HG03558 (cell line): Measurements from ENCODE around the gene IGSF21.

Experiments
- ATAC-seq: cut with Tn5 transposase; IDR thresholded peaks from one replicate; pipeline ENCODE4 v1.9.1; 2021; ENCODE audit warnings: moderate number of reproducible peaks; ENCODE audit not compliant: unreplicated experiment; ENCODE audit errors: extremely low read depth

Gene IGSF21

DNA sequence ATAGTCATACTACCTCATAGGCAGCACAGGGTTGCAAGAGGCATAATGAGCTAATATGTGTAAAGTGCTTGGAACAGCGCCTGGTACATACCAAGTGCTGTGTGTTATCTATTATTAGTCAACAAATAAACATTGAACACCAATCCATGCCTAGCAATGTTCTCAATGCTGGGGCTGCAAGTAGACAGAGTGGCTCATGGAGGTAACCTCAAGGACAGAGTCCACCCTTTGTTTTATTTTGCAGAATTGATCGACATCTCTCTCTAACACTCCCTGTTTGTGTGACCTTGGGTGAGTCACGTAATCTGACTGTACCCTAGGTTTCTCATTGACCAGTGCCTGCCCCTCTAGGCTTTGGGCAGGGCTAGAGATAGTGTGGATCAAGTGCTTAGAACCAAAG, 209.2 kb downstream of the IGSF21 start:
- no peak for ATAC-seq

- ATAC-seq, result no peak
These were observed 211.5 kb downstream of the IGSF21 start for GRCh38 chr1:18319099-18319498.

- no peak for ATAC-seq
These were observed 212.5 kb downstream of the IGSF21 start for GRCh38 chr1:18320051-18320450.

GRCh38 chr1:18322368-18323032, 214.9 kb downstream of the IGSF21 start:
- no peak for ATAC-seq

DNA sequence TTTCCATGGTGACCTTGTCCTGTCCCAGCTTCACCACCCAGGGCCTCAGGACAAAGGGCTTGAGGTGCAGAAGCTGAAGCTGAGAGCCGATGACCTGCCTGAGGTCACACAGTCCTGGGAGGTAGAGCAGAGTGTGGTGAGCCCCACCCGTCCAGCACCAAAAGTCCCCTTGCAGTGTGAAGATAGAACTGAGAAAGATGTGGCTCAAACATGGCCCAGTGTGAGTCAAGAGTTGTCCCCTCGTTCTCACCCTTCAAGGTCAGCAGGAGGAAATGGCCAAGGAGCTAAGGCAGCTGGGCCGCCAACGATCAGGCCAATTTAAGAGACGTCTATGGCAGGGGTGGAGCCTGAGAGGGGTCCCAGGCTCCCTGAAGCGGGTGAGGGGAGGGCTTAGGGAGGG, 215.7 kb downstream of the IGSF21 start:
- no peak for ATAC-seq

DNA sequence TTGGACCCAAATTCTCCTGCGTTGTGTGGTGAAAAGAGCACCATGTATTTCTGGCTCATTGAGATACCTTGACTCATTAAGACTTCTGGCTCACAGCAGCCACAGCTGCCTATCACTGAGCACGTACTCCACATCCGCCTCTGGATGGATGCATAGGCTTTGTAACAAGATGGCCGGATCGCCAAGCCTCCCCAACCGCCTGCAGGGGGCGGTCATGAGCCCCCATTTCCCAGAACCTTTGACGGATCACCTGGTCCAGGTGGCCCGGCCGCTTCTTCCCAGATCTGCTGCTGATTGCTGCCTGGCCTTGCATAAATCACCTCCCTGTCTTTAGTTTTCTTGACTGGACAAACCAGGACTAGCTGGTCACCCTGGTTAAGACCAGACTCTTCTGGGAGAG, 216.6 kb downstream of the IGSF21 start:
- no peak for ATAC-seq

- no peak for ATAC-seq
These were observed 217.5 kb downstream of the IGSF21 start for GRCh38 chr1:18325136-18325535.

- ATAC-seq, result no peak
These were observed 218.8 kb downstream of the IGSF21 start for GRCh38 chr1:18326211-18326897.

GRCh38 chr1:18327650-18328049, 220.1 kb downstream of the IGSF21 start:
- ATAC-seq, result no peak

DNA sequence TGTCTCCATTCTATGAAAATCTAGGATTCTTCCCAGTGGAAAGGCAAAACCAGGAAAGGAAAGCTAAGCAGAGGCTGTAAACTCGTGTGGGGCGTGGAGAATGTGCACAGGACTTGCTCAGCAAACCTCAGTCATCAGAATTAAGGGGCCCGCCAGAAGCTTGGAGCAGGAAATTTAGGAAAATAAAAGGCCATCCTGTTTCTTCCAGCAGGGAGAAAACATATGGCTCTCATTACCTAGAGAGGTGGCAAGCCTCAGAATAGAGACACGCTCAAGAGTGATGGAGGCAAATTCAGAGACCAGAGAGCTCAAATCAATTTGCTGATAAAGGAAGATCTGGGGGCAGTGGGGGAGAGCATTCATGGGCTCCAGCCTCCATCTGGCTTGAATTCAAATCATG, 221.2 kb downstream of the IGSF21 start:
- no peak for ATAC-seq

GRCh38 chr1:18329469-18330253, 222.1 kb downstream of the IGSF21 start:
- no peak for ATAC-seq

DNA sequence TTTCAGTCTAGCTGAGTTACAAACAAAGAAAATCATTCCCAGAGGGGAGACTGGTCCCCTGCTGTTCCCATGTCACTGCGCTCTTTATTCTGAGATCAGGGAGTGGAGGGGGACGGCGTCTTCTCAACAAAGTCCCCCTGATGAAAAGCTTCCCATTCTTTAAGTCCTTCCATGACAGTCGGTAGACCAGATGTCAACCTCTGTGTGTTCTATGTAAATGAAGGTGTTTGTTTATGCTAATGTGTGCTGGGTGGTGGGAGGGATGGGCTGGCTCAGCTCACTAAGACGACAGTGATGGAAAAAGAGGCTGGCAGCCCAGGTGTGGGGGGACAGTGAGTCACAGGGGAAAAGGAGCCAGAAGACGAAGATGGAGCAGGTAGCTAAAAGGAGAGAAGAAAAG, 225.0 kb downstream of the IGSF21 start:
- no peak for ATAC-seq

DNA sequence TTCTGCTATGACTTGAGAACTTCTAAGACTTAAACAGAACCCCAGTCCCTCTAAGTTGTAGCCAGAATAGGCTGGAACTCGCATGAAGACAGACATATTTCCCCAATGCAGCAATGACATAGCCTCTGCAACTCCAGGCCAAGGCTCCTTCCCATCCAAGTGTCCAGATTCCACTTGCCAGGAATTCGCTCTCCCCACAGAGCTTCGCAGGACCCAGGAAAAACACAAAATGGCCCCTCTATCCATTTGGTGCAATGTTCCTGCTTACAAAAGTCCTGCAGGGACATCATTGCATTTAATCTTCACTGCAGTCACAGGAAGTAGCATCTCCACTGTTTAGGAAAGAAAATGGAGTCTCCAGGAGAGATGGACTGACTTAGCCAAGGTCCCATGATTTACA, 225.6 kb downstream of the IGSF21 start:
- no peak for ATAC-seq

GRCh38 chr1:18336801-18337200, 229.2 kb downstream of the IGSF21 start:
- ATAC-seq, result no peak

GRCh38 chr1:18337757-18338156, 230.2 kb downstream of the IGSF21 start:
- no peak for ATAC-seq

GRCh38 chr1:18339161-18339560, 231.6 kb downstream of the IGSF21 start:
- no peak for ATAC-seq

- ATAC-seq, result no peak
These were observed 232.7 kb downstream of the IGSF21 start for GRCh38 chr1:18340158-18340764.

- ATAC-seq, result no peak
These were observed 233.2 kb downstream of the IGSF21 start for GRCh38 chr1:18340787-18341186.

- no peak for ATAC-seq
These were observed 233.9 kb downstream of the IGSF21 start for GRCh38 chr1:18341291-18342069.

GRCh38 chr1:18342744-18343143, 235.1 kb downstream of the IGSF21 start:
- no peak for ATAC-seq
